Nucleus accumbens (tissue), 56 donors: ENCODE measurements around the gene LRTM1.

ENCODE experiments used
- DNase-seq, 56 donors: peaks; one replicate each; lab custom pipeline; 2025; lab: John Stamatoyannopoulos, UW

LRTM1 gene

DNA sequence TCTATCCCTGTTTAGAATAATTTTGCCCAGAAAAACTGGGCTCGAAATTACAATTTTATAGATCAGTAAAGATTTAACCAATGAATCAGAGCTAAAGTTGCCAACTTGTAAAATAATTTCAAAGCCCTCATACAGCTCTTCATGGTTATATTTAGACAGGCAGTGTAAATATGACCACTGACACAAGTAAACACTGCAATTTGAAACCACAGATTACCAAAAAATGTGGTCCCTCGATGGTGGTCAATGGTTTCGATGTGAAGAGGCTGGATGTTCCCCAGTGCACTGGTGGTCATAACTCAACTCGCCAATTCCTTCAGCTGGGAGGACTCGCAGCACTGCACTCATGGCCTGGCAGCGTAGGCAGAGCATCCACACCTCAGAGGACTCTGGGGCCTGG lies 28.6 kb downstream of the LRTM1 start:
- no peak for DNase-seq

DNA sequence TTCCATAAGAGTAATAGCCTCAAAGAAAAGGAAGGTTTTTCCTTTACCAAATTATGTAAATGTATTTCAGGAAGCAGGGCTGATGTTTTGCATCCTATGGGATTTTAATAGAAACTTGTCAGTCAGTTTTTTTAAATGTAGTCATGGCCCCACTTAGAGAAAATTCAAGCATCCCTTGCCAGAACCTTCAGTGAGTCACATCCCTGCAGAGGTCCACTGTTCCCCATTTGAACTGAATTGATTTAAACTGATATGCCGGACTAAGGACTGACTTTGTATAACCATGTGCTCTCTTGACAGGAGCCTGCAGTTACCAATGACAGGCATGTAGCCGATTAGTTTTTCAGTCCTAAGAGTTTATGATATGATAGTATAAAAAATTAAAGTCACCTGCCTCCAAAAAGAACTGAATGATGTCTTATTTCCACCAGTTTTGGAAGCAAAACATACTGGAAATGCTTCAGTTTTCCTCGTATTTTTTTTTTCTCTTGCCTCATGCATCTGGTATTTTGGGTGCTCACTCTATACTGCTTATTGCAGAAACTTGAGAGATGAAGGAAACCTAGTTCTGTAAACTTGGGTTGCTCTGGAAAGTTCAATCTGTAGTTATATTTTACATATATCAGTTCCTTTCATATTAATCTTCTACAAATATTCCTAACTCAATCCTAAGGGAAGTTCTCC lies 30.7 kb downstream of the LRTM1 start:
- DNase-seq, result no peak

DNA sequence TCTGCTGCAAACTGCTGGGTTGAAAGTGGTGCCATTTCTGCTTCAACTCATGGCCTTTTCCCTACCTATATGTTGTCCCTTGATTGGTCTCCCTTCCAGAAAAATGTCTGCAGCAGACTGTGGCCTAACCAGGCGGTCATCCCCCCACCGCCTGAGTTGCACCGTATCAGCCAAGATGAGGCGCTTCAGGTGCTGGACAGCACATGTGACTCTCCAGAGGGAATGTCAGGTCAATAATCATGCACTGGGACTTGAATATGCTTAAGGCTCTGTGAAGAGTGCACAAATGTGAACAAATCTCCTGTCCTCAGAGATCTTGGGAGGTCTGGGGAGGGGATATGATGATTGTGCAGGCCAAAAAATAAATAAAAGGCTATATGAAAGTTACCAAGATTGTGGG lies 32.2 kb downstream of the LRTM1 start:
- no peak for DNase-seq

DNA sequence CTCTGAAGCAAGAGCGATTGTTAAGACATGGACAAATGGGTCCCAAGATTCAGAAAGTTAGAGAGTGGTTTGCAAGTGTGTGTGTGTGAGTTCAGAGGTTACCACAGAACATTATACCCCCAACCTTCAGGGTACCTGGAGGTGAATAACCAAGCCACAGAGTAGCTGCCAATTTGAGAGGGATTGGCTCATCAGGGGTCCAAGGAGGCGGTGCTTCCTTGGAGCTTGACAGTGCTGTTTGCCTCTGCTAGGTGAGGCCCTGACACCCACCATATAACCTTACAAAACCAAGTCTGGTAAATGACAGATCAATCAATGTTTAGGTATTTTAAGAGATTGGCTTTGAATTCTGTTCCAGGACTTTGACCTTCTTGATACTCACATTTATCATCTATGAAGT lies 35.7 kb downstream of the LRTM1 start:
- no peak for DNase-seq

DNA sequence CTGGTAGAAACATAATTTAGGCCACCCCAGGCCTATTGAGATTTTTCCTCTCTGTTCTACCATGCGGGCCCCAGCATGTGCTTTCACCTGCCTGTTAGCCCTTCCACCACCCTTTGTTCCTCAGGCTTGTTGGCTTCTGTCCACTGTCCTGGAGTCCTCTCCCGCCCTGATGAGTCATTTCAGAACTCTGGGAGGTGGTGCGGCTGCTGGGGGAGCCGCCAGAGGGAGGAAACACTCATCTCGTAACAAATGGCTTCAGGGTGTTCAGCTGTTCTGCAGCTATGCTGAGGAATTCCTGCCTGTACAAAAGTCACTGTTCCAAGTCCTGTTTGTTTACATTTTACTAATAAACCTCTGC lies 36.3 kb downstream of the LRTM1 start:
- DNase-seq, result peak in 36 of 56 donors; percentile 2 to 58 (median 22)

DNA sequence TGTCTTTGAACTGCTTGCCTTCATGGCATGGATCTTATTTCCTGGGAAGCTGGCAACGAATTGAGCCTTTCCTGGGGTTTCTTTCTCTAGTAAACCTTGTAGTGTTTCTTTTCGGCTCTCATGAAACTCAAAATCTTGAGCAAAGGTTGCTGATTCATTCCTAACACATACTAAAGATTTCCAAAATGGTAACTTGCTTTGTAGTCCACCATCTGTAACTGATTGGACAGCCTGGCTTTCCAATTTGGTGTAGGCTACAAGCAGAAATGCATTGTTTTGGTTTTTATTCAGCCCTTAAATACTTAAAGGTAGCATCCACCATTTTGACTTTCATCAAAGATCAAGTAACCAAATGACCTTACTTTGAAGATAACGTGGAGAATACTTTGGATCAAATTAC lies 38.1 kb downstream of the LRTM1 start:
- DNase-seq, result no peak

DNA sequence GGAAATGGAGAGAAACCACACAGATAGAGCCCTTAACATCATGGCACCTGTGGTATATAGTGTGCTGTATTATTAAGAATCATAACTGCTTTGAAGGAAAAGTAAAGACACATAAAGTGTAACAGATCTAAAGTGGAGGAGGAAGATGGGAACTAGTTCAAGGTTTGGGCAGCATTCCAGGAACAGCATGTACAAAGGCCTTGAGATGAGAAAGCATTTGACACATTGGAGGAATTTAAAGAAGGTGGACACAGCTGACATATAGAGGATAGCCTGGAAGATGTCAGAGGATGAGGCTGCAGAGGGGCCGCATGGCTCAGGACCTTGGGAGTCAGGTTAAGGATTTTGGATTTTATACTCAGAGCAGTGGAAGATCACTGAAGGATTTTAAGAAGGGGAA lies 39.0 kb downstream of the LRTM1 start:
- no peak for DNase-seq

DNA sequence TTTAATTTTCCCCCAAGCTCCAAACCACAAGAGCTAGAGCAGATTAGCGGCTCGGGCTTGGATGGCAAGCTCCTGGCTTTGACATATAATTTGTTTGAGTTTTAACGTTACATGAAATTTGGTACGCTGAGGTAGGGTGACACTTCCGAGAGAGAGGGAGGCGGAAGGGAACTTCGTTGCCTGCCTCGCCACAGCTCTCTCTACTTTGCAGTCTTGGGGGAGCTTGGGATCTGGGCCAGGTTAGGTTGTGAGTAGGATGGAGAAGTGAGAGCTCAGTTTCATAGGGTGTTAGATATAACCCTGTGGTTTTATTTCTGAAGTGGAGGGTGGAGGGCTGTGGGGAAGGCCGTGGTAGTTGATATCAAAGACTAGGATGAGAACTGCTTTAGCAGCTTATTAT lies 39.7 kb downstream of the LRTM1 start:
- DNase-seq, result peak in 1 of 56 donors; percentile 5

DNA sequence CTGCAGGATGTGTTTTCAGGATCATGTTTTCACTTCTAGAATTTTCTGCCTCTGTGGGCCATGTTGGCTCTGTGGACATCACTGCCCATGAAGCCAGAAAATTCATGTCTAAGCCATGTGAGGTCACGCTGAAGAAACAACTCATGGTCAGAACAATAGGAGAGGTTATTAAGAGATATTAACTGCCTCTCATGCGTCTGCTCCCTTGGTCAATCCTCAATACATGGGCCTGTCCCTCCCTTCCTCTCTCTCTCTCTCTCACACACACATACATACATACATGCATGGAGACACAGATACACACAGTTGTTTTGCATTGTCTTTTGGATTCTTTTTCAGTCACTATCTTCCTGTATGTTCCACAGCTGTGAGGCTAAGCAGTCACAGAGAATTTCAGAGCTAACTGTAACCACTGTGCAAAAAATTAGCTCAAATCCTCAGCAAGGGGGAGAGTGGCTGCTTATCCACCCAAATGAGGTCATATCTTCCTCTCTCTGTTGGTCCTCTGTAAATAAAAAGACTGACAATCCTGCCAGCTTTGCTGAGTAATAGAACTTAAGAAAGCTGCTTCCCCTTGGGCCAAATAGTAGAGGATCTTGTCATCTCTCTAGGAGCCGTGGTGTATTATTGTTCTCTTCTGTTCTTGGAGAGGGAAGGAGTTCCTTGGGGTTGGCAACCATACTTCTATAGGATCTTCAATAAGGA lies 45.6 kb downstream of the LRTM1 start:
- no peak for DNase-seq

DNA sequence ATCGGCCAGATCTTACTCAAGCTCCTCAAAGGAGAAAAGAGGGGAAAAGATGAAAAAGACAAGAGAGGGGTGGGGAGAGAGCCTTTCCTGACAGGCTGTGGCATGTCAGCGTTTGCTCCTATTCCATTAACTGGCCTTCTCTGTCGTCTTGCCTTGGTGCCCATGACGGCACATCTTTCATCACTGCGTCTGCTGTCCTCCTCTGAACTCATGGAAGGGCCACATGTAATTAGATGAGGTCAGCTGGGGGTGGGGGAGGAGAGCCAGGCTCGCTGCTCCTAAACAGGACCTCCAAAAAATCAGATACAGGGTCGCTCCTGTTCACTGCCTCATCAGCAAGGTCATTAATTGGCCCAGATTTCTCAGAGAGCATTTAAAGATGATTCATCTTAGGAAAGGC lies 49.7 kb downstream of the LRTM1 start:
- no peak for DNase-seq

DNA sequence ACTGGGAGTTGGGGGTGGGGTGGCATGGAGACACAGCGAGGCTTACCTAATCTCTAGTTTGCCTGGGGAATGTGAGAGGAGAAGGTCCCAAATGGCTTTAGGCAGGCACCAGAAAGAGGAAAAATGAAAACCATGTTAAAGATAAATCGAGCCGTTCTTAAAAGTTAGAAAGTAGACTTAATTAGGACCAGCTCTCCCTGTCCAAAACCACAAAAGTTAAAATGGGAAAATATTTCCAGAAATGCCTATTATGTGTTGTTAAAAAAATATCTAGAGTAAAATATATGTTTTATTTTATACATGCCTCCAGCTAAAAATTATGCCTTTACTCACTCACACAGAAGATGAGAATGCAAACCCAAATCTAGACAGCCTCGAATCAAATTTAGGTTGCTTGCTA lies 50.1 kb downstream of the LRTM1 start:
- DNase-seq, result no peak

DNA sequence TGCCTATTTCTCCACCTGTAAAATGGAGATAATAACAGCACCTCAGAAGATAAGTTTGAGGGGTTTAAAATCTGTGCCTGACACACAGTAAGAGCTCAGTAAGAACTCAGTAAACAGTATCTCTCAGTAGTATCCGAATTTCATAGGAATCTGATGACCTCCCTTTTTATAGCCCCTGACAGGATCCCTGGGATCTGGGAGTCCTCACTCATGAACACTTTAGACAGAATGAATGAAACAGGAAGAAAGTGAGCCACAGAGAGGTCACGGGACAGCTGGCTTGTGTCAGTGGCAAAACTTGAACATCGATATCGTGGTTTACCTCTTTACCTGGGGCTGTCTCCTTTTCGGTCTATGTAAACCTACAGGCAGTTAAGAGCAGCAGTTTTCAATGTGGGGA lies 51.2 kb downstream of the LRTM1 start:
- no peak for DNase-seq

DNA sequence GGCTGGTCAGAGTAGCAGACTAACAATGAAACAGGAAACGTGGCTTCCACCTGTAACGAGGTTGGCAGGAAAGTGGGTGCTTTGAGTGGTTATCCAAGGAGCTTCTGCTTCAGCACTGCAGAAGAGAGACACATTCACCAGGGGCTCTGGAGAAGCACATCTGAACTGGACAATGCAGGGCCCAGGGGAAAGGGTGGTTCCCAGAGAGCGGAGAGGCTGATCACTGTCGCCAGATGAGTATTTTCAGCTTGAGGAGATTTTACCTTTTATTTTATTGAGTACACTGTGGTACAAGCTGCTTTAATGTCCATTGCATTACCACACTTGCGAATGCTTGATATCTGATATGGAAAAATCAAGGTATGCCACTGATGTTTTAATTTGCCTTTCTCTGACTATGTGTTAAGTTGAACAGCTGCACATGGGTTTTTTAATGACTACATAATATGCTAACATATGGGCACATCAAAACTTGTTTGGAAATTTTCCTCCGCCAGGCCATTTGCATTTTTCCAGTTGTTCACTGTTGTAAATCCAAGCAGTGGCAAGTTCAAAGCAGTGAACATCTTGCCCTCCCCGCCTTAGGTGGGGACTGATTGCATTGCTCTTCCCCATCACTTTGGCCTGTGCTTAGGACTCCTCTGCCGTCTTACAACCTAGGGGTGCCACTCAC lies 52.1 kb downstream of the LRTM1 start:
- no peak for DNase-seq

DNA sequence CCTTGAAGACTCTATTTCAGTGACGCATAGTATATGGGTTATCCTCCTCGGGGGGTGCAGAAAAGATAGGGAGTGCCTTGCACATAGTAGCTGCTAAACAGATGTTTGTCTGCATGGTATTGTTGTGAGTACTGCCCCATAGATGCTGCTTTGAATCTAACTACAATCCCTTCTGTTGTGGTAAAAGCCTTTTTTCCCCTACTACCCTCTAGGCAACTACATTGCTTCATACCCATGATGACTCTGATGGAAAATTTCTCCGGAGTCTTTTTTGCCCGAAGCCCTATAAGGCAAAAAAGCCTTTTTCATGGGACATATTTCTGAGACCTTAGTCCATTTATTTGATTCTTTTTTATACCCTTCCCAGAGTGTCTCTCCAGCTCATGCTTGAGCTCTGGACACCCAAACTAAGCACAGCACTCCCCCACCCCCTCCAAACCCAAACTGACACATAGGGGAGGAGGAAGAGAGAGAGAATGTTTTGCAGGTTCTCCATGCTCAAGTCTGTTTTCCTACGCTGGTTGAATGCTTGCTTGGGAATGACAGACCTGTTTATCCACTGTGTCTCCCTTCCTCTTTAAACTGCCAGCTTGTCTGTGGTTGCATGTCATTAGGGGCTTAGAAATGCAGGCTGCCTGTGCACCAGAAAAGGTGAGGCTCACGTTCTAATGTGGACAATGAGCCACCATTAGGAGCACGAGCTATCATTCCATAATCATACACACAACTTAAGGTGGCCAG lies 52.9 kb downstream of the LRTM1 start:
- no peak for DNase-seq

DNA sequence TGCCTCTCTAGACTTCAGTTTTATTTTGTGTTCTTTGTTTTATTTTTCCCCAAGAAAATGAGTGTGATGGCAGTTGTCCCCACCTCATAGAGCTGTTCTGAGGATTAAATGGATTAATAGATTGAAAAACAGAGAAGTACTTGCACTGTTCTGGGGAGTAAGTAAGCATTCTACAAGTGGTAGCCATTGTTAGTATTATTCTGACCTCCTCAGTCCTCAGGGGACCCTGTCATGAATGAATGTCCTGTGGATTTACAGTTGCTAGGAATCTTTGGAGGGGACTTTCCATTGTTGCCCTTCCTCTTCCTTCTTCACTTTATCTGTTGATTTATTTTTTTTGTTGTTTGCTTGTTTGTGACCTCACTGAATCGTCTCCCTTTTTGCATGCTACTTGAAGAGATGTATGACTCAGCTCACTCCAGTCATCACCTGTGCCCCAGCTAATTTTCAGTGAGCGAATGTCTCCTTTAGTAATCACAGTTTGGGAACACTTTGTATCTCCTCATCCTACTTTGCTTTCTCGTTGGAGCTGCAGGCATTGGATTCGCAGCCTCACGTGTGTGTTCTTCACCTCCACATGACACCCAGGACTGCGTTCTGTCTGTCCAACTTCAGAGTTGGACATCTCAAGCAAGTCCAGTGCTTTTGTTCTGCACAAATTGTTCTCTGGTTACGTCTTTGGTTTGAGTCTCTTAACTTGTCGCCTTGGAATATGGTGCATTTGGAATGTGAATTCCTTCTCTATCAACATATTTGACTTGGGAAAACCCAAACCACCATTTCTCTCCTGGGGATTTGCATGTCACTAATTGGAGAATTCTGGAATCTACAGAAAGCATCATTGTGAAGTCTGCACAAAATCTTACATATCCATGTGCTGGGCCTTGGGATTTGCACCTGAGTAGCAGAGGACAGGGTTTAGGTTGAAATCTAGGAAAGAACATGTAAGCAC lies 54.5 kb downstream of the LRTM1 start:
- peak in 6 of 56 donors; percentile 6 to 38 (median 20) for DNase-seq

DNA sequence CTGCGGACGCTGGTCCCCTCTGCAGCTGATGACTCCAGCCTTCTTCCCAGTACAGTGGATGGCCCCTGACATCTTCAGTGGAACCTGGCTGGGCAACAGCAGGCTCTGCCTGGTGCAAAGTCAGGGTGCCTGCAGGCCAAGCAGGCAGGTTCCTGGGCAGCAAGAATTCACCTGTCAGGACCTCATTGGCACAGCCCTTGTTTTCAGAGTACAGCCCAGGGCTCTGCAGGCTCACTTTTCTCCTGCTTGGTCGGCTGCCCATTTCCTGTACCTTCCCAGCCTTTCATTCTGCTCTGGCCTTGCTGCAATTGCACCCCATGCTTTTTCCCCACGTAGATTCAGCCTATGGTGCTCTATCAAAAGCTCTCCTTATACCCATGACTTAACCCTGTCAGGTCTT lies 56.0 kb downstream of the LRTM1 start:
- no peak for DNase-seq

DNA sequence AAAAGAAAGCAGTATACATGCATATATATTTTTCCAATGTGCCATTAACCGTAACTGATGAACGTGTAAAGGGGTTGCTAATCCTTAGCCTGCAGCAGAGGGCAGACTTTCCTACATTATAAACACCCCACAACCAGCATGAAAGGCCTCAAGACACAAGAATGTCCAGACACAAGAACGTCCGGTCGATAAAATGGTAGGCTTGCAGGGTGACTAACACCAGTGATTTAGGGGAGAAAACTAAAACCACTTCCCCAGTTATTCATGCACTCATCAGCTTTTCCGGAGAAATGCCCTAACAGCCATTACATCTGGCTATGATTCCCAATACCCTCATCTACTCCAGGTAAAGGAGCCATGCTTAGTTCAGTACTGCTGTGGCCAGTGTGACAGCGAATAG lies 57.4 kb downstream of the LRTM1 start:
- peak in 21 of 56 donors; percentile 0 to 51 (median 15) for DNase-seq
